ENCODE results near the gene KDELR3. TPM values are rescaled to one million over a fixed set of nuclear protein-coding genes. Genes with fewer than 3 reads are reported as not detected.
A peak's percentile ranks its signal among the peaks of the same experiment; 100 is the strongest.

KDELR3 gene
- 42.1 and 78.8 TPM in 2 replicates for total RNA-seq
- polyA plus RNA-seq = 161 and 305 TPM in 2 replicates
- polyA plus RNA-seq (2012) = 102 and 170 TPM in 2 replicates
- polyA minus RNA-seq (ENCODE audit: low replicate concordance) = 86.3 and 150 TPM in 2 replicates

DNA sequence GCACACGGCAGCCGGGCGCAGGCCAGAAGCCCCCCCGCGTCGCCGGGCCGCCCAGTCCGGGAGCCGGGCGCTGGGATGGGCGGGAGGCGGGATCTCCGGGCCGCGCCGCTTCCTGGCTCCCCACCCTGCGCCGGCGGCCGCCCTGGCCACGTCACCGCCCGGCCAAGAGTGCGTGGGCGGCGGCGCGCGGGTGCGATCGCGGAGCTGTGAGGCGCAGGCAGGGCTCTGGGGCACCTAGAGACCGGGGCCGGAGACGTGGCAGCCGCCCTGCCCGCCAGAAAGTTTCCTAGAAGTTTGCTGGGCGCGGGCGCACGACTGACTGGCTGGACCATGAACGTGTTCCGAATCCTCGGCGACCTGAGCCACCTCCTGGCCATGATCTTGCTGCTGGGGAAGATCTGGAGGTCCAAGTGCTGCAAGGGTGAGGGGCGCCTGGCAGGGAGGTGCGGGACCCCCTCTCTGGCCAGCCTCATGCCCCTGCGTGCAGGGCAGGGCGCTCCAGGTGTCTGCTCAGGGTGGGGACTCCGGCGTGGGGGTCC is at the start of gene KDELR3:
KDELR3 (plus strand) TSS at position 193 of the 539 bp plus-strand sequence; CDS start at position 331, 138 bp downstream.
- Histone ChIP-seq H3K4me1 (ENCODE audit: control insufficient read depth, extremely low read depth, insufficient read depth, low read length) (peaks cover 12% of the 10 kb centered on the region), H3K27ac (ENCODE audit: insufficient read depth, low read length) (peak within 1 kb of the TSS; percentile 87), H3K79me2 (ENCODE audit: control insufficient read depth, insufficient read depth, low read length) (peaks cover 14% of the 10 kb centered on the region), H3K4me2 (ENCODE audit: extremely low read depth, insufficient read depth, low read length) (peak within 1 kb of the TSS; percentile 79), H3K9me3 (ENCODE audit: control insufficient read depth, insufficient read depth, low read depth, low read length) (no peaks in the 10 kb centered on the region), H3K27me3 (ENCODE audit: control insufficient read depth, insufficient read depth, low read length) (no peaks in the 10 kb centered on the region), H3K4me3 (replicated peaks in 1 of 4; ENCODE audit: control extremely low read depth in 1 of 4, insufficient read depth in 1 of 4, low read depth in 3 of 4, low read length in 4 of 4) (peak within 1 kb of the TSS; percentile 67 to 94 (median 78)), H3K36me3 (ENCODE audit: control insufficient read depth, insufficient read depth, low read length) (no peaks in the 10 kb centered on the region), H3K9ac (ENCODE audit: insufficient read depth, low read length) (peak within 1 kb of the TSS; percentile 82), H2AFZ (ENCODE audit: low read length) (peak within 1 kb of the TSS; percentile 68), H4K20me1 (ENCODE audit: control insufficient read depth, extremely low read depth, insufficient read depth, low read length) (no peaks in the 10 kb centered on the region)
- TF ChIP-seq EZH2 (IDR thresholded peaks at IDR 0.05; ENCODE audit: low read length, missing control alignments) = no peak
- peak; percentile 55 to 76 for DNase-seq (ENCODE audit: low read depth in 2 of 2)

DNA sequence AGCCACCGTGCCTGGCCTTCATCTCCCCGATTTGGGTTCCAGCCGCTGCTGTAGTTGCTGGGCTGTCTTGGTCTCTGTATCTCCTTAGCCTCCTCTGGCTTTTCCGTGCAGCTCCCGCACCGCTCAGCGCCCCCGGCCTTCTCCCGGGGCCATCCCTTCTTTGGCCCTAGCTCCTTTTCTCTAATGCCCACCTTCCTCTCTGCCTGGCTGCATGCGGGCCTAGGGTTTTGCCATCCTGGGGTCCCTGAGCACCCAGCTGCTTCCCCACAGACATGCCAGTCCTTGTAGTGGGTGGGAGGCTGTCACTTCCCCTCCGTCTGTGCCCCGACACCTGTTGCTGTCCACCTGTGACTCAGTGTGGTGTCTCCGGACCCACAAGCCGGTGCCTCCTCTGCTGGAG is 49.3 kb upstream of the KDELR3 start:
- H4K20me1 ChIP-seq (ENCODE audit: control insufficient read depth, extremely low read depth, insufficient read depth, low read length) = no peaks in the 10 kb centered on the region
- H3K36me3 ChIP-seq (ENCODE audit: control insufficient read depth, insufficient read depth, low read length) = no peaks in the 10 kb centered on the region
- no peak overlapping the region for H3K4me2 ChIP-seq (ENCODE audit: extremely low read depth, insufficient read depth, low read length)
- H3K27me3 ChIP-seq (ENCODE audit: control insufficient read depth, insufficient read depth, low read length) = no peaks in the 10 kb centered on the region
- TF ChIP-seq, protein P1, sequence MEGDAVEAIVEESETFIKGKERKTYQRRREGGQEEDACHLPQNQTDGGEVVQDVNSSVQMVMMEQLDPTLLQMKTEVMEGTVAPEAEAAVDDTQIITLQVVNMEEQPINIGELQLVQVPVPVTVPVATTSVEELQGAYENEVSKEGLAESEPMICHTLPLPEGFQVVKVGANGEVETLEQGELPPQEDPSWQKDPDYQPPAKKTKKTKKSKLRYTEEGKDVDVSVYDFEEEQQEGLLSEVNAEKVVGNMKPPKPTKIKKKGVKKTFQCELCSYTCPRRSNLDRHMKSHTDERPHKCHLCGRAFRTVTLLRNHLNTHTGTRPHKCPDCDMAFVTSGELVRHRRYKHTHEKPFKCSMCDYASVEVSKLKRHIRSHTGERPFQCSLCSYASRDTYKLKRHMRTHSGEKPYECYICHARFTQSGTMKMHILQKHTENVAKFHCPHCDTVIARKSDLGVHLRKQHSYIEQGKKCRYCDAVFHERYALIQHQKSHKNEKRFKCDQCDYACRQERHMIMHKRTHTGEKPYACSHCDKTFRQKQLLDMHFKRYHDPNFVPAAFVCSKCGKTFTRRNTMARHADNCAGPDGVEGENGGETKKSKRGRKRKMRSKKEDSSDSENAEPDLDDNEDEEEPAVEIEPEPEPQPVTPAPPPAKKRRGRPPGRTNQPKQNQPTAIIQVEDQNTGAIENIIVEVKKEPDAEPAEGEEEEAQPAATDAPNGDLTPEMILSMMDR (conservative IDR thresholded peaks at IDR 0.05 in 1 of 2, IDR thresholded peaks at IDR 0.05 in 1 of 2; ENCODE audit: low read depth in 1 of 2, low read length in 2 of 2) = no peak
- TF ChIP-seq EZH2 (IDR thresholded peaks at IDR 0.05; ENCODE audit: low read length, missing control alignments) = no peak
- H3K9me3 ChIP-seq (ENCODE audit: control insufficient read depth, insufficient read depth, low read depth, low read length) = no peaks in the 10 kb centered on the region
- H3K9ac ChIP-seq (ENCODE audit: insufficient read depth, low read length) = no peak overlapping the region
- no peak for DNase-seq (ENCODE audit: low read depth in 2 of 2)
- H2AFZ ChIP-seq (ENCODE audit: low read length) = no peak overlapping the region
- H3K27ac ChIP-seq (ENCODE audit: insufficient read depth, low read length) = no peak overlapping the region
- no peak overlapping the region for H3K4me3 ChIP-seq (replicated peaks in 1 of 4; ENCODE audit: control extremely low read depth in 1 of 4, insufficient read depth in 1 of 4, low read depth in 3 of 4, low read length in 4 of 4)
- no peaks in the 10 kb centered on the region for H3K79me2 ChIP-seq (ENCODE audit: control insufficient read depth, insufficient read depth, low read length)
- H3K4me1 ChIP-seq (ENCODE audit: control insufficient read depth, extremely low read depth, insufficient read depth, low read length) = no peaks in the 10 kb centered on the region

DNA sequence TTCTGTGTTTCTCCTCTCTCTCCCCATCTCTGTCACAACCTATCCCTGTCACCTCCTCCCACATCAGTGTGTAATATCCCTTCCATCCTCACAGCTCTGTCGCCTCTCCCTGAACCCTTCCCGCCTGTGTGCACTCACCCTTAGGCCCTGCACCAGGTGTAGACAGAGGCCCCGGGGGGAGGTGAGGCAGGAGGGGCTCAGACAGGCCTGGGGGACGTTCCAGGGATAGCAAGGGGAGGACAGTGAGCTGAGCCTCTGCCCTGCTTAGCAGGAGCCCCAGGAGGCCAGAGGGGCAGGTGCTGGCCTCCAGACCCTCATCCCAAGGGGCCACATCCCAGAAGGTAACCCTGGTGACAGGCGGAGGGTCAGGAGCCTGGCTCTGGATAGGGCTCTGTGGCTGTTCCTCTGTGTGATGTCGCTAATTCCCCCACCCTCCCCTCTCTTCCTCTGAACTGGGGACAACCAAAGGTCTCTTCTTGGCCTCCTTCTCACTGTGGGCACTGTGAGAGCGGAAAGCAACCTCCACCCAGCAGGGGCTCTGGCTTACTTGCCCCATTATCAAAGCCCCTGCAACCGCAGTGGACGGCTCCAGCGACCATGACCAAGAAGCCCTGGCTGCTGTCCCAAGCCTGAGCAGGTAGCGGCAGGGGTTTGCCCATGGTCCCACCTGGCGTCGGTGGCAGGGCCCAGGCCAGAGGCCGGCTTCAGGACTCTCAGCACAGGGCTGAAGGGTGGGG is 48.6 kb upstream of the KDELR3 start:
- H3K27ac ChIP-seq (ENCODE audit: insufficient read depth, low read length) = no peak overlapping the region
- no peaks in the 10 kb centered on the region for H3K27me3 ChIP-seq (ENCODE audit: control insufficient read depth, insufficient read depth, low read length)

More for the DNA sequence above, 48.6 kb upstream of the KDELR3 start:
- Histone ChIP-seq H3K79me2 (ENCODE audit: control insufficient read depth, insufficient read depth, low read length) (no peaks in the 10 kb centered on the region), H3K36me3 (ENCODE audit: control insufficient read depth, insufficient read depth, low read length) (no peaks in the 10 kb centered on the region), H3K9me3 (ENCODE audit: control insufficient read depth, insufficient read depth, low read depth, low read length) (no peaks in the 10 kb centered on the region), H3K4me2 (ENCODE audit: extremely low read depth, insufficient read depth, low read length) (no peak overlapping the region), H3K4me1 (ENCODE audit: control insufficient read depth, extremely low read depth, insufficient read depth, low read length) (no peaks in the 10 kb centered on the region), H3K4me3 (replicated peaks in 1 of 4; ENCODE audit: control extremely low read depth in 1 of 4, insufficient read depth in 1 of 4, low read depth in 3 of 4, low read length in 4 of 4) (no peak overlapping the region), H2AFZ (ENCODE audit: low read length) (no peak overlapping the region), H4K20me1 (ENCODE audit: control insufficient read depth, extremely low read depth, insufficient read depth, low read length) (no peaks in the 10 kb centered on the region), H3K9ac (ENCODE audit: insufficient read depth, low read length) (no peak overlapping the region)
- no peak for DNase-seq (ENCODE audit: low read depth in 2 of 2)
- TF ChIP-seq, protein P1 (conservative IDR thresholded peaks at IDR 0.05 in 1 of 2, IDR thresholded peaks at IDR 0.05 in 1 of 2; ENCODE audit: low read depth in 1 of 2, low read length in 2 of 2) = no peak
- TF ChIP-seq EZH2 (IDR thresholded peaks at IDR 0.05; ENCODE audit: low read length, missing control alignments) = no peak

Measured in fibroblast of lung (primary cell).